Activated CD8-positive, alpha-beta T cell treated with anti-CD3 and anti-CD28 coated beads for 36 hours (primary cell): ENCODE data around the gene LRRC42. TPM values are rescaled to one million over a fixed set of nuclear protein-coding genes. Genes with fewer than 3 reads are reported as not detected.
"Not testable (repeated sequence)": the region's sequence is repeated elsewhere in the genome, so short reads cannot be mapped to it uniquely, and the experiment has no call there.

Experiments used
- ATAC-seq: fragments of 200-7000 bp; cut with Tn5 transposase; one replicate; pipeline ENCODE4 v1.10.0; 2021; ENCODE audit warnings: mild to moderate bottlenecking, moderate library complexity
- CTCF ChIA-PET: fragments of 350-600 bp; sonication (Branson Sonifier 250); formaldehyde crosslinking; loops from one replicate; lab custom pipeline; 2021; ENCODE audit warnings: antibody characterized with exemption; lab: Charles Lee
- POLR2A ChIA-PET: fragments of 350-600 bp; sonication (Branson Sonifier 250); formaldehyde crosslinking; loops from one replicate; lab custom pipeline; 2021; ENCODE audit warnings: antibody characterized with exemption; lab: Charles Lee
- DNase-seq: peaks from one replicate; pipeline ENCODE4 v3.0.0-alpha.2; 2020
- H3K27ac Mint-ChIP-seq: one replicate; pipeline ENCODE4 v1.8.0; 2021; ENCODE audit warnings: mild to moderate bottlenecking, mixed read lengths
- H3K27me3 Mint-ChIP-seq: one replicate; pipeline ENCODE4 v1.8.0; 2021; ENCODE audit warnings: mixed read lengths
- H3K36me3 Mint-ChIP-seq: one replicate; pipeline ENCODE4 v1.8.0; 2021; ENCODE audit warnings: low read depth, mixed read lengths
- H3K4me1 Mint-ChIP-seq: one replicate; pipeline ENCODE4 v1.8.0; 2021; ENCODE audit warnings: low read depth, mixed read lengths
- H3K4me3 Mint-ChIP-seq: one replicate; pipeline ENCODE4 v1.8.0; 2021; ENCODE audit warnings: mild to moderate bottlenecking, moderate library complexity, mixed read lengths
- H3K9me3 Mint-ChIP-seq: one replicate; pipeline ENCODE4 v1.8.0; 2021; ENCODE audit warnings: mixed read lengths
- intact Hi-C: fragments of 100-400 bp; cut with micrococcal nuclease; formaldehyde crosslinking; loops from one replicate; pipeline ENCODE4 v1.10.0; 2022
- total RNA-seq, 2 experiments: library from RNA; stranded (reverse); gene quantifications; one replicate each; pipeline ENCODE4 v1.2.3, GENCODE V29; 2021
- TF ChIP-seq, protein P1 (sequence below): fragments of 200-600 bp; IDR thresholded peaks from one replicate; pipeline ENCODE4 v1.8.0; 2022; ENCODE audit warnings: antibody characterized with exemption, mild to moderate bottlenecking

Gene LRRC42
- total RNA-seq, 2 experiments from 2014 or later: 26.7 to 29.6 TPM

DNA sequence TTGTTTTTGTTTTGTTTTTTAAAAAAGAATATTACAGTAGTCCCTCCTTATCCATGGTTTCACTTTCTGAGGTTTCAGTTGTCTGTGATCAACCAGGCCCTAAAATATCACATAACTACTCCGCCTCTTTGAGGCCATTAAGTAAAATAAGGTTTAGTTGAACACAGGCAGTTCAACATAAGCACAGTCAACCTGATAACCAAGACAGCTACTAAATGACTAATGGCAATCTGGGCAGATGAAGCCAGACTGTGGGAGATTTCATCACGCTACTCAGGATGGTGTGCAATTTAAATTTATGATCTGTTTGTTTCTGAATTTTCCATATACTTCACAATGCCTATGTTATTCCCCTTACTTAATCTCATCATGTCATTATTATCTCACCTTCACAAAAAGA is 41.7 kb downstream of the LRRC42 start:
- ChIA-PET POLR2A (no interaction called here), CTCF (no interaction called here)
- no peaks in the 10 kb centered on the region for H3K27me3 Mint-ChIP-seq
- peaks cover 12% of the 10 kb centered on the region for H3K4me1 Mint-ChIP-seq
- DNase-seq (no peak), ATAC-seq (peak; percentile 74)
- H3K36me3 Mint-ChIP-seq: no peaks in the 10 kb centered on the region
- TF ChIP-seq, protein P1, sequence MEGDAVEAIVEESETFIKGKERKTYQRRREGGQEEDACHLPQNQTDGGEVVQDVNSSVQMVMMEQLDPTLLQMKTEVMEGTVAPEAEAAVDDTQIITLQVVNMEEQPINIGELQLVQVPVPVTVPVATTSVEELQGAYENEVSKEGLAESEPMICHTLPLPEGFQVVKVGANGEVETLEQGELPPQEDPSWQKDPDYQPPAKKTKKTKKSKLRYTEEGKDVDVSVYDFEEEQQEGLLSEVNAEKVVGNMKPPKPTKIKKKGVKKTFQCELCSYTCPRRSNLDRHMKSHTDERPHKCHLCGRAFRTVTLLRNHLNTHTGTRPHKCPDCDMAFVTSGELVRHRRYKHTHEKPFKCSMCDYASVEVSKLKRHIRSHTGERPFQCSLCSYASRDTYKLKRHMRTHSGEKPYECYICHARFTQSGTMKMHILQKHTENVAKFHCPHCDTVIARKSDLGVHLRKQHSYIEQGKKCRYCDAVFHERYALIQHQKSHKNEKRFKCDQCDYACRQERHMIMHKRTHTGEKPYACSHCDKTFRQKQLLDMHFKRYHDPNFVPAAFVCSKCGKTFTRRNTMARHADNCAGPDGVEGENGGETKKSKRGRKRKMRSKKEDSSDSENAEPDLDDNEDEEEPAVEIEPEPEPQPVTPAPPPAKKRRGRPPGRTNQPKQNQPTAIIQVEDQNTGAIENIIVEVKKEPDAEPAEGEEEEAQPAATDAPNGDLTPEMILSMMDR: no peak
- no peak overlapping the region for H3K4me3 Mint-ChIP-seq
- no peaks in the 10 kb centered on the region for H3K9me3 Mint-ChIP-seq
- H3K27ac Mint-ChIP-seq: no peak overlapping the region
- intact Hi-C loops: no loop called here

DNA sequence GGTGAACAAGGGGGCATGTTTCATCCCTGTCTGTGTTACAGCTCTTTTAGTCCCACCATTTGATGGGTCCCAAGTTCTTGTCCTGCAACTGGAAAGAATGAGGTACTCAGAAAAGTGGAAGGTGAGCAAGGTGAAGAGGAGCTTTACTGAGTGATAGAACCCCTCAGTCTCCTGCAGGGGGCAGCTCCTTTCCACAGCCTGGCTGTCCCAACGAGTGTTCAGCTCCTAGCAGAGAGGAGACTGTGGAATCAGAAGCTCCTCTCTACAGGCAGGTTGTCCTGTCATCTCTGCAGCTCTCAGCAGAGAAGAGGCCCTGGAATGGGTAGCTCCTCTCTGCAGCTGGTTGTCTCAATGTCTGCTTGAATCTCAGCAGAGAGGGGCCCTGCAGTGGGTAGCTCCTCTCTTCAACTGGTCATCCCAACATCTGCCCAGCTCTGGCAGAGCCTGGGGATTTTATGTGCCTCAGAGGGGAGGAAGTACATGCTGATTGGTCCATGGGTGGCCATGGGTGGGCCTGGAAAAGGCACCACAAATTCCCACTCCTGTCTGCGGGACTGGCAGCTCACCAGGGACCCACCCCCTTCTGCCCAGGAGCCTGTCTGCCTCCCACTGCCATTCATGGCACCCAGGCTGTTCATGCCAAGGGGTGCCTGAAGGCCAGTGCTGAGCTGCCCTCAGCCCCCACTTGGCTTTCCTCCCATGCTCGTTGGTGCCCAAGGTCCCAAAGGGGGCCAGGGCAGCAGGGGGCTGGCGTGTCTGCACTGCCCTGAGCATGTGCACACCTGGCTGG is 46.1 kb downstream of the LRRC42 start:
- ATAC-seq: no peak
- TF ChIP-seq, protein P1: no peak
- Mint-ChIP-seq H3K9me3 (no peaks in the 10 kb centered on the region), H3K27ac (no peak overlapping the region), H3K27me3 (peaks cover 2% of the 10 kb centered on the region), H3K36me3 (no peaks in the 10 kb centered on the region), H3K4me1 (peaks cover 3% of the 10 kb centered on the region), H3K4me3 (no peak overlapping the region)
- DNase-seq: peak; percentile 9
- intact Hi-C loops: no loop called here
- CTCF ChIA-PET: interaction anchor here (1.2 to 1.8 kb wide), 4 partner anchors 11 to 77 kb away, joined by 3 to 5 read pairs (median 4); no protein-coding TSS in a partner anchor
- POLR2A ChIA-PET: no interaction called here

DNA sequence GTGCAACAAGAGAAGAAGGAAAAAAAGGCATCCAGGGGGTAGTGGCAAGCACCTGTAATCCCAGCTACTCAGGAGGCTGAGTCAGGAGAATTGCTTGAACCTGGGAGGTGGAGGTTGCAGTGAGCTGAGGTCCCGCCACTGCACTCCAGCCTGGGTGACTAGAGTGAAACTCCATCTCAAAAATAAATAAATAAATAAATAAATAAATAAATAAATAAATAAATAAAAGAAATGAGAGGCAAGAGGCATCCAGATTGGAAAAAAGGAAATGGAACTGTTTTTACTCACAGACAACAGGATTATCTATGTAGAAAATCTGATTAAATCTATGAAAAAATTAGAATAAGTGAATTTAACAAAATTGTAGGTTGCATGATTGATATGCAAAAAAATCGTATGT is 48.4 kb downstream of the LRRC42 start:
- POLR2A ChIA-PET, H3K9me3 Mint-ChIP-seq, H3K4me1 Mint-ChIP-seq, DNase-seq, H3K27ac Mint-ChIP-seq, CTCF ChIA-PET, intact Hi-C loops, ATAC-seq, H3K27me3 Mint-ChIP-seq, H3K4me3 Mint-ChIP-seq, H3K36me3 Mint-ChIP-seq: not testable (repeated sequence)

DNA sequence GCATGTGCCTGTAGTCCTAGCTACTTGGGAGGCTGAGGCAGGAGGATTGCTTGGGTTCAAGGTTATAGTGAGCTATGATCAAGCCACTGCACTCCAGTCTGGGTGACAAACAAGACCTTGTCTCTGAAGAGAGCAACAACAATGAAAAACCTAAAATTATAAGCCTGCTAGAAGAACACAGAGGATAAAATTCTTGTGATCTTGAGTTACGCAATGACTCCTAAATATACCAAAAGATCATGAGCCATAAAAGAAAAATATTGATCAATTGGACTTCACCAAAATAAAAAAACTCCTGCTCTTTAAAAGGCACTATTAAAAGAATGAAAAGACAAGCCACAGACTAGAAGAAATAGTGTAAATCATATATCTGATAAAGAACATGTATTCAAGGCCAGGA is 49.5 kb downstream of the LRRC42 start:
- ATAC-seq (no peak), DNase-seq (no peak)
- H3K4me1 Mint-ChIP-seq: no peaks in the 10 kb centered on the region
- intact Hi-C loops: no loop called here
- H3K4me3 Mint-ChIP-seq: no peak overlapping the region
- POLR2A ChIA-PET: interaction anchor here (0.7 kb wide), 1 partner anchor 33 kb away, joined by 3 read pairs; no protein-coding TSS in a partner anchor
- no peaks in the 10 kb centered on the region for H3K36me3 Mint-ChIP-seq
- no peak overlapping the region for H3K27ac Mint-ChIP-seq
- no peaks in the 10 kb centered on the region for H3K9me3 Mint-ChIP-seq
- peaks cover 2% of the 10 kb centered on the region for H3K27me3 Mint-ChIP-seq
- TF ChIP-seq, protein P1: no peak
- CTCF ChIA-PET: no interaction called here

DNA sequence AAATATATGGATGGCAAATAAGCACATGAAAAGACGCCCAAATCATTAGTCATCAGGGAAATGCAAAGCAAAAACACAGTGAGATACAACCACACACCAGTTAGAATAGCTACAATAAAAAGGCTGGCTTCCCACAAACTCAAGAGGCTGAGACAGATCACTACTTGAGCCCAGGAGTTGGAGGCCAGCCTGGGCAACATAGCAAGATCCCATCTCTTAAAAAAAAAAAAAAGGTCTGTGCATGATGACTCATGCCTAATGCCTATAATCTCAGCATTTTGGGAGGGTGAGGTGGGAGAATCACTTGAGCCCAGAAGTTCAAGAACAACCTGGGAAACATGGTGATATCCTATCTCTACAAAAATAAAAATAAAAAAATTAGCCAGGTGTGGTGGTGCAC is 52.1 kb downstream of the LRRC42 start:
- H3K4me3 Mint-ChIP-seq: no peak overlapping the region
- peaks cover 2% of the 10 kb centered on the region for H3K9me3 Mint-ChIP-seq
- intact Hi-C loops: no loop called here
- no peaks in the 10 kb centered on the region for H3K4me1 Mint-ChIP-seq
- ATAC-seq (no peak), DNase-seq (no peak)
- H3K36me3 Mint-ChIP-seq: no peaks in the 10 kb centered on the region
- H3K27me3 Mint-ChIP-seq: peaks cover 2% of the 10 kb centered on the region
- H3K27ac Mint-ChIP-seq: no peak overlapping the region
- TF ChIP-seq, protein P1: no peak
- POLR2A ChIA-PET: no interaction called here
- CTCF ChIA-PET: no interaction called here
